HG02798 (cell line): ENCODE results near the gene PAX3.

Source experiments
- ATAC-seq: cut with Tn5 transposase; IDR thresholded peaks from one replicate; pipeline ENCODE4 v1.9.1; 2021; ENCODE audit warnings: mild to moderate bottlenecking; ENCODE audit not compliant: unreplicated experiment, poor library complexity

PAX3 gene

GRCh38 chr2:222311319-222311977 lies 12.7 kb upstream of the PAX3 start:
- no peak for ATAC-seq

- ATAC-seq, result no peak
Observed at GRCh38 chr2:222310747-222311318, 12.0 kb upstream of the PAX3 start.

DNA sequence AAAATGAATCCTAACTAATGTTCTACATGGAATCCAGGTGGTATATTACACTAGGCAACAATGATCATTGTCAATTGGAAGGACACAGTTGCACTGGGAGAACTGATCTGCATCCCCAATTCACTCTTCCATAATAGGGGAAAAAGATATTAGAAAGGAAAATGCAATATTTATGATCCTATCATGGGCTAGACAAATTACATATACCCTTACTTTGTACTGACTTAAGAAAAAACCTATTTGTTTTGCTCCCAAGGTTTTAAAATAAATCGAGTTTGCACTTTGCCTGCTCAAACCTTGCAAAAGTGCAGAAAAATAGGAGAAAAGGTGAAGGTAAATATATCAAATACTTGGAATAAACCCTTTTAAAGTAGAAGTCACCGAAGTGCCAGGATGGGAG lies 11.0 kb upstream of the PAX3 start:
- ATAC-seq, result no peak

DNA sequence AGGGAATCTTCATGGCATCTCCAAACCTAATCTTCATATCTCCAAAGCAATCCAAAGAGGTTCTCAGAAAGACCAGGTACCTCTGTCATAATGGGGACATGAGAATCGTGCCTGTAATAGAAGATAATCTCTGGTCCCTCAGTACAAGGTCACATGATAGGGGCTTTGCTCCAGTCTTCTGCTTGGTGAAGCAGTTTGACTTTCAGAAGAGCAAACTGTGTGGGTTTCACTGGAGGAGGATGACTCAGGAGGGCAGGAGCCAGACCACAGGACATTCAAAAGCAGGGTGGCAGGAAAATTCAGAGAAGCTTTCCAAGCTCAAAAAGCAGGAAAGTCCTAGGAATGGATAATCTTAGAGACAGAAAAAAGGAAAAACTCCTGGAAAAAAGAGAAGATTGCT lies 10.6 kb upstream of the PAX3 start:
- no peak for ATAC-seq

DNA sequence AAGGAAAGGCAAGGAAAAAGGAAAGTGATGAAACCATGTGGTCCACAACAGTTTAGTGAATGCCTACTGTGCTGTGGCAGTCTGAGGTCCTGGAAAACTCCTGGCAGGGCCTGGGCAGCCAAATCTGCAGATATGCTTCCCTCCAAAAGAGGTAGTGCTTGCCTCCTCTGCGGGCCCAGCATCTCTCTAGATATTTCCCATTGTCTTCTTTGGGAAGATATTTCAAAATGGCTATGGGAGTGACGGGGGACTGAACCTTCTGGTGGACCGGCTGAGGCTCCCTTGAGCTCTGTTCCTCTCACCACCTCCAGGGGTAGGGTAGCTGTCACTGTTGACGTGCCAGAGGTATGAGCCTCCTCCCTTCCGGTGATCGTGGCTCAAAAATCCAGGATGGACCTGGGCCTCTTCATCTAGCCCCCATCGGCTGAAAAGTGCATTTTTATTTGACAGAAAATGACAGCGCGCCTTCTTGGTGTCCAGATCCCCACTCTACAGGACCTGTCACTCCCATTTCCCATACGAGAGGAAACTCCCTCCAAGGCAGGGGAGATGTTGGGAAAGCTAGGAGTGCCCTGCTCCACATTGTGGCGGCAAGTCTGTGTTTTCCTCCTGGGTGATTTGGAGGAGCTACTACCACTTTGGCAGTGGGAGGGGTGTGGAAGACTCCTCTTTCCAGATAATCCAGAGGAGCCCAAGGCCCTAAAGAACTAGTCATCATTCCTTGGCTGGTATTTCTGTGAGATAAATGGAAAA lies 9.4 kb upstream of the PAX3 start:
- ATAC-seq, result no peak

DNA sequence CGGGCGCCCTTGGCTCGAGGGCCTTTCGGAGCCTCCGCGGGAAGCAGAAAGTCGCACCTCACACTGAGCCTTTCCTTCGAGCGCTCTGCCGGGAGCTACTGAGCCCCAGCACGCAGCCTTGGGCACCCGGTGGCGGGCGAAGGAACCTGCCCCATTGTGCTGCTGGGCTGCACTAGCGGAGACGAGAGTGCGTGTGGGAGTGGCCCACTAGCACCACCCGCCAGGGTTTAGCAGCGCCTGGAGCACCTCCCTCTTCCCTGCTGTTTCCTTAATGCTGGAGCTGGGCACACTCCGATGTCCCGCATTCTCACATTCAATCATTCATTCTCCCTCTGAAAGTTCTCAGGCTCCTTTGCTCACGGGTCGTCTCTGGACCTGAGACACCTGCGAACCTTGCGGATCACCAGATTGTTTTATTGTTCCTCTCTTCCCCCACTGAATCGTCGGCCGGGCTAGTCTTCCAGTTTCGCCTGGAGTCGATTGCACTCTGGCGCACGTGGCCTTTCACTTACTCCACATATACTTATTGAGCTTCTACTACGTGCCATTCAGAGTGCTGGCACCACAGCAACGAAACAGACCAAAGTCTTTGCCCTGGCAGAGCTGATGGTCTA lies 8.5 kb upstream of the PAX3 start:
- ATAC-seq, result peak; percentile 27

DNA sequence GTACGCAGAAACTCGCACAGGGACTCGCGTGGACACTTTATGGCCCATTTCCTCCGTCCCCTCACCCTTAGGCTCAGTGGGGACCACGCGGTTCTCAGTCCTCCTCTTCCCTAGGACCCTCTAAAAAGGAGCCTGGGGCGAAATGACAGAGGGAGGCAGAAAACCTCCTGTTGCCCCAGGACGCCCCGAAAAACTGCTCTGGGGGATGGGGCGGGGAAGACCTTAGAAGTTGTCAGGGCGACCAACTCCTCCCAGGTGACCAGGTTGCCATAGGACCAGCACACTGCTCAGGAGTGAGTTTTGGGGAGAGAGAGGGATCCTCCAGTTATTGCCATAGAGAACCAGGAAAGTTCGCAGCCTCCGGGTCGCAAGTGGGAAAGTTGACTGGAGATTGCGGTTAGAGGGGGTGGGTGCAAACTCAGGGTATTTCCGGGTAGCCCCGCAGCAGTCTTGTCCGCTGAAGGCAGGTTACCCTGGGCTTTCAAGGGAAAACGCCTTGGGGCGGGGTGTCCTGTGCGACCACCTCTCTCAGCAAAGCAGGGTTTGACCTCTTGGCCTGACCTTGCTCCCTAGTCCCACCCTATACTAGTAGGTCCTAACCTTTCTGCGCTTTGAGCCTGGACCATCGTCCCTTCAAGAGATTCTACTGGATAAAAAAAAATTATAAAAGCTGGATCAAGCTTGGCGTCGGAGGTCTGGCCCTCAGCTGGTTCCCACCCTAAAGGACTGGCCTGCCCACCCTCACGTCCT lies 7.8 kb upstream of the PAX3 start:
- ATAC-seq, result no peak

DNA sequence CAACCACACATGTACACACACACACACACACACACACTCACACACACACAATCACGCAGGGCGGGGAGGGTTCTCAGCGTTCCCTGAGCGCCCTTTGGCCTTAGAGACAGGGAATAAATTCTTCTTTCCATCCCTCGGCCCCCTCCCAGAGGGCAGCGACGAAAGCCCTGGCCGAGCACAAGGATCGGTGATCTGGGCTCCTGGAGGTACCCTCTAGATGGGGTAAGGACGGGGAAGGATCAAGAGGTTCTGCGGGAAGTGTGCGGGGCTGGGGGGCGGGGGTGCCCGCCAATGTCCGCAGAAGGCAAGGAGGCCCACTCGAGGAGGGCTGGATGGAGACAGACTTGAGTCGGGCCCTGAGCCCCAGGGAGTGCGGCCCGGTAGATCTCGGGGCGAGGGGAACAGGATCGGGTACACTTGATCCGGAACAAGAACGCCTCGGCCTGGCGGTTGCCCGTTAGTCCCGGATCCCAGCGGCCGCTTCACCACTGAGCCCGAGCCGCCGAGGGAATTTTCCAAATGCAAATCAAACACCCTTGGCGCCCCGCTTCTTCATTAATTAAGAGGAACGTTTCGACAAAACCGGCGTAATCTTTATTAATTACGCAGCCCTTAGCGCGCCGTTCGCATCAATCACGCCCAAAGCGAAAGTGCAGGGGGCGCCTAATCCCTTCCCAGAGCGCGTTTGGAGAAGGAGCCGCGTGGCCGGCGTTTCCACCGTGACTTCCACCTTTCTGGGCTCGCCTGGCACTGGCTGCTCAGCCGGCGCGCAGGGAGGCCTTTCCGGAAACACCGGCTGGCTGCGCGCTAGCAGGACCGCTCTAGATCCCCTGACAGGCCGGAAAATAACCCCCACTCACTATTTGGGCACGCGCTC lies 7.0 kb upstream of the PAX3 start:
- peak; percentile 40 for ATAC-seq

DNA sequence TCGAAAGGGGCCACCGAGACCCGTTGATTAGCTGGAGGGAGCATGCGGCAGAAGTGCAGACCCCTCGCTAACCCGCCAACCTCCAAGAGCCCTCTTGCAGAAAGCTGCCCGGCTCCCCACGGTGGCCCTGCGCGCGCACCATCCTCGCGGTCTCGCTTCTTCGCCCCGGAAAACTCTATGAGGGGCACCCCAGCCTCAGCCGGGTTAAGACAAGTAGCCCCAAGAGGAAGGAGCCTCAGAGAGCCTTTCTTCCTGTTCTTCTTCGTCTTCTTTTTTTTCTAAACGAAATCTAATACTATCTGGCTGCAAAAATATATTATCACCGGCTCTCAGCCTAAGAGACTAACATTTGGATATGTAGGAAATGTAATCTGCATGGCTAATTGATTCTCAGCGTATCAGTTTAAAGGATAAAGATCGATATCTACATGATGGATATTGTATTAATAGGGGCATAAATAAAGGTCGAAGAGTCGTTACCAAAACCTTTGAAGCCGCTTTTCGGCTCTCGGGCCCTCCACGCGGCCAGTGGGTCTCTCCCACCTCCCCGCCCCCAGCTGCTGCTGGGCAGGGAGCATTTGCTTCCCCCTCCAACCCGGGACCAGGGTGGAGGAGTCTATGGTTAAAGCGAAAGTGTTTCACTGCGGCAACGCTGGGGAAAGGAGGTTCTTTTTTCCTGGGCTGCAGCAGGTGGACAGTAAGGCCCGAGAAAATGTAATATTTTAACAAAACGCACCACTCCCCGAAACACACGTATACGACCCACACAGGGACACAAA lies 6.1 kb upstream of the PAX3 start:
- ATAC-seq, result peak; percentile 25

DNA sequence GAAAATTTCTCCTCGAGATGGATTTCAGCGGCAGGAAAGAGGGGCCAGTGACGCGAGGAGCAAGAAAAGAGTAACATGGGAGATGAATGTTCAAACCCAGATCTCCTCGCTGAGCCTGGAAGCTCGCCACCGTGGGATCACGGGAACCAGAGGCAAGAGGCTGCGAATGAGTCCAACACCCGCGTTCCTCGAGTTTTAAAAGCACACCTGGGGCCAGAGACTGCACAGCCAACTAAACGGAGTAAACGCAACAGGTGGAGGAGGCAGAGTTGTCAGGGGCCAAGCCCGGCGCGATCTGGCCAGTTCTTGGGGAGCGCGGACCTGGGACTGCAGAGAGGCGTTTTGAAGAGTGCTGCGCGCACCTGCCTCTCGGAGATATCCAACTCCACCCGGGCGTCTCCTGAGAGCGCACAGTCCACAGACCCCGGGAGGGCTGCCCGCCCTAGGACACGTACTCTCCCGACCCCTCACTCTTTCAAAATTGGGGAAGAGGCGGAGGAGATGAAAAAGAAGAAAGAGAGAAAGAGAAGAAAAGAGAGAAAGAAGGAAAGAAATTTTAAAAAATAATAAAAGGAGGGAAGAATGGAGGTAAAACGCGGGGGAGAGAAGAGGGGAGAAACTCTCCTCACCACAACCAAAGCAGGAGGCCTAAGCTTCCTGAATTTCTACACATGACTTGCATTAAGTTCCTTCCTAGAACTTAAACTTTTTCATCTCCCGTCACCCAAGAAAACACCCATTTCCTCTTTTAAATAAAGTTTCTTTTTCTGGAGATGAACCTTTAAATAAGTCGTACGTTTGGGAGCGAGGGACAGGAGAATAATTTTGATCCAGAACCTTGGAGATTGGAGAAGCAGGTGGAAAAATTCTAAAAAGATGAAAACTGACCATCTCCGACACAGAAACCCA lies 5.3 kb upstream of the PAX3 start:
- no peak for ATAC-seq

- ATAC-seq, result no peak
Observed at GRCh38 chr2:222303045-222303827, 4.4 kb upstream of the PAX3 start.

GRCh38 chr2:222302178-222303018 lies 3.6 kb upstream of the PAX3 start:
- no peak for ATAC-seq

DNA sequence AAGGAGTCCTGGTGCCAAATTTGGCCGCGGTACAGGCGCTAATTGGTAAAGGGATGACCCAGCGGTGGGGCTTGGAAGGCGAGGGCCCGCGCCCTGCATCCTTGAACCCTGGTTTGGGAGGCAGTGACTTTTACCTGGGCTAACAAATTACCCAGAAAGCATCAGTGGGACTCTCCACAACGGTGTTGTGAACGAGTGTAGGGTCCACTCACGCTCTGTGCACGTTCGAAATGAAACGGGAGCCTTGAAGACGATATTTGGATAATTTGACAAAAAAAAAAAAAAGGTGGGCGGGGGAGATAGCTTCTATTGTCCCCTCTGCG lies 3.0 kb upstream of the PAX3 start:
- no peak for ATAC-seq

GRCh38 chr2:222301053-222301795 lies 2.4 kb upstream of the PAX3 start:
- no peak for ATAC-seq

- no peak for ATAC-seq
Observed at GRCh38 chr2:222300726-222301052, 1.9 kb upstream of the PAX3 start.
